Measurements from ENCODE around the gene PTPRF. TPM values are rescaled to one million over a fixed set of nuclear protein-coding genes. Genes with fewer than 3 reads are reported as not detected.

PTPRF gene
- total and polyA plus RNA-seq, 4 donors: 41.2 to 241 (median 85.6) TPM

- no peak for TF ChIP-seq NR2F2 (IDR thresholded peaks at IDR 0.05)
- no peak for TF ChIP-seq GABPA (IDR thresholded peaks at IDR 0.05 in 1 of 2, conservative IDR thresholded peaks at IDR 0.05 in 1 of 2)
- TF ChIP-seq EGR1 (IDR thresholded peaks at IDR 0.05; ENCODE audit: low read depth in 2 of 2): no peak
- no peak for TF ChIP-seq FOXA1 (IDR thresholded peaks at IDR 0.05)
- no peak for TF ChIP-seq RXRA (IDR thresholded peaks at IDR 0.05)
- no peak for TF ChIP-seq HNF4A (conservative IDR thresholded peaks at IDR 0.05)
- TF ChIP-seq HNF4G (IDR thresholded peaks at IDR 0.05): no peak
- no peak for TF ChIP-seq REST (IDR thresholded peaks at IDR 0.05)
- no peak for TF ChIP-seq TAF1 (conservative IDR thresholded peaks at IDR 0.05)
- TF ChIP-seq RAD21 (IDR thresholded peaks at IDR 0.05): no peak
- no peak for TF ChIP-seq ATF3 (IDR thresholded peaks at IDR 0.05)
- no peak for TF ChIP-seq FOXA2 (IDR thresholded peaks at IDR 0.05)
- TF ChIP-seq YY1 (IDR thresholded peaks at IDR 0.05): no peak
- TF ChIP-seq ZBTB33 (IDR thresholded peaks at IDR 0.05): no peak
- no peak for TF ChIP-seq MAX (IDR thresholded peaks at IDR 0.05)
- TF ChIP-seq JUND (IDR thresholded peaks at IDR 0.05): no peak
- no peak for TF ChIP-seq SP1 (IDR thresholded peaks at IDR 0.05)
- Histone ChIP-seq H3K4me3 (ENCODE audit: low read depth in 1 of 3, low read length in 3 of 3) (no peak overlapping the region), H3K4me1 (ENCODE audit: control insufficient read depth in 4 of 4, insufficient read depth in 4 of 4, low read length in 3 of 4) (peaks cover 0 to 2% (median 0%) of the 10 kb centered on the region in 4 donors), H3K9ac (ENCODE audit: low read depth in 1 of 2, low read length in 2 of 2) (no peak overlapping the region), H3K9me3 (ENCODE audit: control insufficient read depth in 4 of 4, low read length in 3 of 4) (no peaks in the 10 kb centered on the region), H3K27me3 (ENCODE audit: control insufficient read depth in 4 of 4, insufficient read depth in 4 of 4, low read length in 3 of 4) (no peaks in the 10 kb centered on the region), H3K27ac (ENCODE audit: low read depth in 1 of 2, low read length in 2 of 2) (no peak overlapping the region), H3K36me3 (ENCODE audit: control insufficient read depth in 4 of 4, insufficient read depth in 3 of 4, low read depth in 1 of 4, low read length in 3 of 4) (peaks cover 10 to 69% (median 41%) of the 10 kb centered on the region in 4 donors)
- WGBS: 88% methylated on average over 8 of the region's 8 CpGs
- no peak for DNase-seq (ENCODE audit: low spot score)
Observed at GRCh38 chr1:43596579-43596978, 65.9 kb downstream of the PTPRF start.

- no peak overlapping the region for H3K4me3 ChIP-seq (ENCODE audit: low read depth in 1 of 3, low read length in 3 of 3)
- 93% methylated on average over 5 of the region's 5 CpGs for WGBS
- no peak overlapping the region for H3K27ac ChIP-seq (ENCODE audit: low read depth in 1 of 2, low read length in 2 of 2)
- DNase-seq (ENCODE audit: low spot score): no peak
- H3K4me1 ChIP-seq (ENCODE audit: control insufficient read depth in 4 of 4, insufficient read depth in 4 of 4, low read length in 3 of 4): no peaks in the 10 kb centered on the region
- H3K36me3 ChIP-seq (ENCODE audit: control insufficient read depth in 4 of 4, insufficient read depth in 3 of 4, low read depth in 1 of 4, low read length in 3 of 4): peaks cover 10 to 65% (median 40%) of the 10 kb centered on the region in 4 donors
- H3K27me3 ChIP-seq (ENCODE audit: control insufficient read depth in 4 of 4, insufficient read depth in 4 of 4, low read length in 3 of 4): no peaks in the 10 kb centered on the region
- no peaks in the 10 kb centered on the region for H3K9me3 ChIP-seq (ENCODE audit: control insufficient read depth in 4 of 4, low read length in 3 of 4)
- H3K9ac ChIP-seq (ENCODE audit: low read depth in 1 of 2, low read length in 2 of 2): no peak overlapping the region
- TF ChIP-seq CTCF (IDR thresholded peaks at IDR 0.05; ENCODE audit: low read depth, low read length, missing input control) (no peak), TAF1 (conservative IDR thresholded peaks at IDR 0.05) (no peak), FOXA1 (IDR thresholded peaks at IDR 0.05) (no peak), EGR1 (IDR thresholded peaks at IDR 0.05; ENCODE audit: low read depth in 2 of 2) (no peak), ATF3 (IDR thresholded peaks at IDR 0.05) (no peak), RXRA (IDR thresholded peaks at IDR 0.05) (no peak), HNF4A (conservative IDR thresholded peaks at IDR 0.05) (no peak), MAX (IDR thresholded peaks at IDR 0.05) (no peak), REST (IDR thresholded peaks at IDR 0.05) (no peak), HNF4G (IDR thresholded peaks at IDR 0.05) (no peak), JUND (IDR thresholded peaks at IDR 0.05) (no peak), RAD21 (IDR thresholded peaks at IDR 0.05) (no peak)
Observed at GRCh38 chr1:43597028-43597427, 66.3 kb downstream of the PTPRF start.
